GM21526 (cell line): ENCODE results near the gene EHD1.
"Not testable (repeated sequence)": the region's sequence is repeated elsewhere in the genome, so short reads cannot be mapped to it uniquely, and the experiment has no call there.

Experiments used
- ATAC-seq: cut with Tn5 transposase; IDR thresholded peaks from one replicate; pipeline ENCODE4 v1.9.1; 2021; ENCODE audit warnings: moderate library complexity; ENCODE audit not compliant: unreplicated experiment, low FRiP score

EHD1 gene

DNA sequence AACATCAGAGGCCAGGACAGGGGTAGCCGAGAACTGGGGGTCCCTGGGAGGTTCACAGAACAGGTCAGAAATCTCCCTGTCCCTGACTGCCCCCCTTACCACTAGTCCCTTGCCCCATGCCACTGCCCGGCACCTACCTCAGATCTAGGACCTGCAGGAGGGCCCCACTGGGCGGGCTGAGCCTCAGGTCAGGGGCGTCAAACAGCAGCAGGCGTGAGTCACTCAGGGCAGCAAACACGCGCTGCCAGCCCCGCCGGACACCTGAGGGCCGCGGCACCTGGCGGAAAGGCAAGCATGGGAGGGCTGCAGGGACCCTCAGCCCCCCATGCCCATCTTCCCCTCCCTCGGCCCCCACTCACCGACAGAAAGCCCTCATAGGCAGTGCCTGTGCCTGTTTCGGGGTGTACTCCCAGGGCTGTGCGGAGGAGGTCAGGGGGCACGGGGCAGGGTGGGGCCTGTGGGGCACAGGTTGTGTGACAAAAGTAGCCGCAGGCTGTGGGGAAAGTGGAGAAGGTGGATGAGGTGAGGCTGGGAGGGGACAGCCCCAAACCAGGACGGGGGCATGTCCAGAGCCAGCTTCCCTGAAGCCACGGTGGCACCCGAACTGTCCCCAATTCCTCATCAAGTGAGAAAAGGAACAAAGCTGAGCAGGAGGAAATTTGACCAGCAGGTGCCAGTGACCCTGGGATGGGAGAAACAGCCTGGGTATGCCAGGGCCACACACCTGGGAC lies 45.8 kb downstream of the EHD1 start:
- no peak for ATAC-seq

DNA sequence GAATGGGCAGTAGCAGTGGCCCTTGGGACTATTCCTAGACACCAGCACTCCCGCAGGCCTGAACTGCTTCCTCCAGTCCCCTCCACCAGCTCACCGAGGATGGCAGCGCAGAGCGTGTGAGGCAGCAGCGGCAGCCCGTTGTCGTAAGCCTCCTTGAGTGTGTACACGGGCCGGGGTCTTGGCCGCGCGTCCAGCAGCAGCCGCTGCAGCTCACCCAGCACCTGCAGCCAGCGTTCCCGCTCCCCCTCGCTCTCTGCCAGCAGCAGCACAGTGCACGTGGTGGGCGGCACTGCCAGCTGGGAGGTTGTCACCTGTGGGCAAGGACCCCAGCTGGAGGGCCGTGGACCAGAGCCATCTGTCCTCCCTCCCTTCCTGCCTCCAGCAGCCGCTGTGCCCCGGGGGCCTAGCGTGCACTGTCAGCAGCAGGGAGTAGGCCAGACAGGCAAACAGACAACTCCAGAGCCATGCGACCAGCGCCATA lies 47.0 kb downstream of the EHD1 start:
- no peak for ATAC-seq

DNA sequence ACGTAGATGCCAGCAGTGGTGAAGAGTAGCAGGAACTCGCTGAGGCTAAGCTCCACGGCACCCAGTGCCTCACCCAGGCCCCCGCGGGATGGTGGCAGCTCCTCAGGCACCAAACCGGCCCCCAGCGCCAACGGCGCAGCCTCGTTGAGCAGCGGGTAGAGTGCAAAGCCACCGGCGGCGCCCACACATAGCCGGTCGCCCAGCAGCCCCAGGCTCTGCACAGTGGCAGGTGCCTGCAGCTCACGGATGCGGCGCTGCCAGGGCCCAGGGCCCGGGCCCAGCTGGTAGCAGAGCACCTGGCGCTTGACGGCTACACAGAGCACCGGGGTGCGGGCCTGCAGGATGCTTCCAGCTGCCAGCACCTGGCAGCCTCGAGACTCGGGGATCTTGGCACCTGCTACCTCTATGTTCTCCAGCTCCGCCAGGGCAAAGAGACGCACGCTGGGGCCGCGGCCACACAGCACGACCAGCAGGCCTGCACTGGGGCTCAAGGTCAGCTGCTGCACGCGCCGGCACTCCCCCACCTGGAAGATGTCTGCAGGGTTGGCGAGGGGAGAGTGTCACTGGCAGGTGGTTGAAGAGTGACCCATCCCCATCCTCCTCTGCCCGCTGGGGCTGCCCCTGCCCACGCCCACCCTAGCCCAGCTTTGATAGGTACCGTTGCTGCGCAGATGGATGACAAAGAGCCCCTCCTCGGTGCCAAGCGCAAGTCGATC lies 48.7 kb downstream of the EHD1 start:
- no peak for ATAC-seq

DNA sequence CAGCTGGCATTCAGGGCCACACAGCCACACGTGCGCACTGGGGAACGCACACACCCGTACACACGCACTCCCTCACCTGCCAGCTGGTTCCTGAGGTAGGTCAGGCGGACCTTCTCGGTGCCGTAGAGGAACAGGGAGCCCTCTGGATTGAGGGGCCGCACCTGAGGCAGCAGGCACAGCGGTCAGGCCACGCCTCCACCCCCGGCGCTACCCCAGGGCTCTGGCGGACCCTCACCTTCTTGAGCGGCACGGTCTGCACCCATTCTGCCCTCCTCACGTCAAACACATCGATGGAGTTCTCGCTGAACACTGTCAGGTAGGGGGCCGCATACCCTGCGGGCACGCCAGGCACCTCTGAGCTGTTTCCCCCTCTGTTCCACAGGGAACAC lies 51.0 kb downstream of the EHD1 start:
- ATAC-seq = no peak

DNA sequence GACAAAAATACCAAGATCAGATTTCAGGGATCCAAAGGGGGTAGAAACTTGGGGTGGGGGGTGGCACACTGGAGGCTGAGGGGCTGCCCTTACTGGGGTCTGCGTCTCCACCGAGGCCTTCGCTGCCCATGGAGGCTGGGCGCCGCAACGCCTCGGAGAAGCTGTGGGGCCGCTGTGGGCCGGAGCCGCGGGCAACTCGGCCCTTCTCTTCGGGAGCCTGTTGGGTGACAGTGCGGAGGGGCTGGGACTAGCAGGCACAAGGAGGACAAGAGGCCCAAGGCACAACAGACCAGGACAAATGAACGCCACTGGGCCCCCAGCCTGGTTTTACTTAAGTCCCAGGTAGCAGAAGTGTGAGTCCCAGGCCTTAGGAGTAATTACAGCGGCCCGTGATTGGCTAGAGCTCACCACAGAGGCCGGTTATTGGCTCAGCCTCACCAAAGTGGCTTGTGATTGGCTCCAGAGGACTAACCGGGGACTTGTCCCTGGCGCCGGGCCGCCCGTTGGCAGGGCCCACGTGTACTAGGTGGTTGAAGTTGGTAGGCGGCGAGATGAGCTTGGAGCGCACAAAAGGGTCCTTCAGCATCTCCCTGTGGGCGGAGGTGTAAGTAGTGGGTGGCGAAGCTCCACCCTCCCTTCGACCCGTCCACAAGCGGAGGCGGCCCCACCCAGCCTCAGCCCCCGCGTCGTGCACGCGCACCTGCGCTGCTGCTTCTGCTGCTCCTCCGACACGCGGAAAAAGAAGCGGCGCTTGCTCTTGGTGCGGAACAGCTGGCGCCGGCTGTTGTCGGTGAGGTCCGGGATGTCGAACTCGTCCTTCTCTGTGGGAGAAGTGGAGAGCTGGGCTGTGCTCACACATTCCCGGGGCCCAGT lies 51.6 kb downstream of the EHD1 start:
- ATAC-seq = no peak

DNA sequence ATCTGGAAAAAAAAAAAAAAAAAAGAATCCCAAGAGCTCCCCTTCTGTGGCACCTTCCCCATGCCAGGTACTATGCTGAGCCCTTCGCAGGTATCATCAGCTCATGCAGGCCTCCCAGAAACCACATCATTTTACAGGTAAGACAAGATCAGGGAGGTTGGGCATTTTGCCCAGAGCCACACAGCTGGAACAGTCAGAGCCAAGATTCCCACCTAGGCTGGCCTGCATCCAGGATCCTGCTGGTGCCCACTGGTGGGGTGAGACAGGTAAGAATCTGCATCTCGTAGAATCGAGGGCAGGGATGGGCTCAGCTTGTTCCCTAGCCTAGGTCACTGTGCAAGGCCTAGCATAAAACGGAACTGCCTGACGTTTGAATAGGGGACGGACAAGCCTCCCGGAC lies 52.4 kb downstream of the EHD1 start:
- no peak for ATAC-seq

DNA sequence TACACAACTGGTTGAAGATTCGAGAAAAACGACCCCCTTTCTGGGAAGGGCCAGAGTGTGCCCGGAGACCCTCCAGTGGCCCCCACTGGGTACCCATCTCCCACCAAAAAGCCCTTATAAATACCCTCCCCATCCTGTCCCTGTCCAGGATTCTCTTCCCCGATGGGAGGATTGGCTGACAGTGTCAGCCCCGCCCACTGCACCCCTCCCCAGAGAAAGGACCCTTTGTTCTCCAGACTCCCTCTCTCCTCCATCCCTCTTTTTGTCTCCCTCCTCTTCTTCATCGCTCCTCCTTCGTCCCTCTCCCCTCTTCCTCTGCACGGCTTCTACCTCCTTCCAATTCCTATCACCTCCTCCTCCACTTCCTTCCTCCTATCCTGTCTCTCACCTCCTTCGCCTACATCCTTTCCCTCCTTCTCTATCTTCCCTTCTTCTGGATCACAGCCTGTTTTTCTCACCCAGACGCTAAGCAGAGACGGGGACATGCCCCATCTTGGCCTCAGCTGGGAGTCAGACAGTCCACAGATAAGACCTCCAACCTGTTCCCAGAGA lies 54.8 kb downstream of the EHD1 start:
- ATAC-seq = no peak

DNA sequence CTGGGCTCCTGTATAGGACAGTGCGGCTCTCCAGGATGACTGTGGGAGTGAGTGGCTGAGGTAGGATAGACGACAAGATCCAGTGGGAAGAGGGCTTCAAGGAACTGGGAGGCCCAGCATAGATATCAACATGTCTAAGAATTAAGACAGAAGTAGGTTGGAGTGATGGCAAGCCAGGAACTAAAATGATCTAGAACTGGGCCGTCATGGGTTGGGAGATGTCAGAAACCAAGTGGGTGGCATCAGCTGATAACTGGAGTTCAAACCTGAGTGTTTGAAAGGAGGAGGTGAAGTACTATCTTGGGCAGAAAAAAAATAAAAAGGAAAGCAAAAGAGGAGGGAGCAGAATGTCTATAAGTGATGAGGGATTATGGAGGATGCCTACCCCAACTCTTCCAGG lies 60.9 kb downstream of the EHD1 start:
- ATAC-seq = no peak

DNA sequence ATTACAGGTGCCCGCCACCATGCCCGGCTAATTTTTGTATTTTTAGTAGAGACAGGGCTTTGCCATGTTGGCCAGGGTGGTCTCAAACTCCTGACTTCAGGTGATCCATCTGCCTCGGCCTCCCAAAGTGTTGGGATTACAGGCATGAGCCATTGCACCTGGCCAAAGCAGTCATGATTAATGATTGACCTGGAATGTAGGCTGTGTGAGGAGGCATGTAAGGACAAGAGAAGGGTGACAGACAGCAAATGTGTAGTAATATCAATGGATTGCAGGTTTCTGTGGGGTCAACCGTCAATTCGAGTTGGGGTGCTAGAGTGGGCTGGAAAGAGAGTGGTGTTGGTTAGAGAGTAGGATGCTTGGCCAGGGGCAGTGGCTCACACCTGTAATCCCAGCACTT lies 63.0 kb downstream of the EHD1 start:
- ATAC-seq = not testable (repeated sequence)

DNA sequence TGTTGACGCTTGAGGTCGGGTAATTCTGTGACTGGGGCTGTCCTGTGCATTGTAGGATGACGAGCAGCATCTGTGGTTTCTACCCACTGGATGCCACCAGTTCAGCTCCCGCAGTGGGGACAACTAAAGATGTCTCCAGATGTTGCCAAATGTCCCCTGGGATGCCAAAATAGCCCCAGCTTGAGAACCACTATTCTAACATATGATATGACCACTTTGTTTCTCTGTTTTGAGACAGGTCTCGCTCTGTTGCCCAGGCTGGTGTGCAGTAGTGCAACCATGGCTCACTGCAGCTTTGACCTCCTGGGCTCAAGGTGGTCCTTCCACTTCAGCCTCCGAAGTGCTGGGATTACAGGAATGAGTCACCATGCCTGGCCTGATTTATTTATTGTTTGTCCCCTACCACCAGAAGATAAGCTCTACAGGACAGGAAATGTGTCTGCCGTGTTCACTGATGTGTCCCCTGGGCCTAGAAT lies 63.7 kb downstream of the EHD1 start:
- no peak for ATAC-seq

DNA sequence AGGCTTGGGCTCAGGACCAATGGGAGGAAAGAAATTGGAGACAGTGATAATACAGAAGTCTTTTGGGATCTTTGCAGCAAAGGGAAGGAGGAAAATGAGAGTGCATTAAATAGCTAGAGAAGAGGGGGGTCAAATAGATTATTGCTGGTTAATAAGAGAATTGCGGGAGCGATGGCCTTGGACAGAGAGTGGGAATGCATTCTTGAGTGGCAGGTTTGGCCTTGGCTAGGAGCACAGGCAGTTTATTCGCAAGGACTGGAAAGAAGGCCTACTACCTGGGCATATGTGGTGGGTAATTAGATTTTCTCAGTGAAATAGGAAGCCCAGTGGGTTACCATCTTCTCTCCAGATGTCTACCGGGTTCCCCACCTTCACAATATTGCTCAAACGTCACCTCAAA lies 64.6 kb downstream of the EHD1 start:
- ATAC-seq = no peak

DNA sequence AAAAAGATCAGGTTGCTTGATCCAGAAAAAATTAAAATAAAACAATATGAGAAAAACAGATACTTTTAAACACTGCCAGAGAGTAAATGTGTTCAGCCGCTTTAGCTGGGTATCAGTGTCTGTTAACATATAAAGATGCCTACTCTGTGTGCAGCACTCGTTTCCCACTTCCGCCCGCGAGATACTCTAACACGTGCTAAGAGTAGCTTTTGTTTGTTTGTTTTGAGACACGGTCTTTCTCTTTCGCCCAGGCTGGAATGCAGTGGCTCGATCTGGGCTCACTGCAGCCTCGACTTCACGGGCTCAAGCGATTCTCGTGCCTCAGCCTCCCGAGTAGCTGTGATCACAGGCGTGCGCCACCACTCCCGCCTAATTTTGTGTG lies 67.5 kb downstream of the EHD1 start:
- ATAC-seq = no peak

DNA sequence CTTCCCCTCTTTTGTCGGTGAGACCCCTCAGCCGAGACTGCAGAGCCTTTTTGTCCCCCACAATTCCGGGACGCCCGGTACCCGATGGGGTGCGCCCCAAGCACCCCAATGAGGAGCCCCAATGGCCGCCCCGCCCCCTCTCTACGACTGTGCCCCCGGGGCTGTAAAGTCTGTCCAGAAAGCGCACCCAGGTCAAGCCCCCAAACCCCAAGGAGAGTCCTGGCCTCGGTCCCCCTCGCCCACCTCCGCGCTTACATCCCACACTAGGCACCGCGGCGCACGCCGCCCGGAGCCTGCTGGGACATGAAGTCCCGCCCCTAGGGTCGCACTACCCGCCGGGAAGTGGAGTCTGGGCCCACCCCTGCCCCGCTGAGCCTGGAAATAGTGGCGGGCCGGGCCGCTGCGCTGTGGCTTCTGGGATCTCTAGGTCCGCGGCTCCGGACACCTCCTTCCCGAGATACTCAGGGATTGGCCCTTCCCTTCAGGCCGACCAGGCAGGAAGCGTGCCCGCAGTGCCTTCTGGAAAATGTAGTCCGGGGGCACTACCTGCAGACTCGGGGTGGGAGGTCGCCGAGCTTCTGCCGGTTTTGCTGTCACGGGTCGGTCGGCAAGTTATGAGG lies 68.0 kb downstream of the EHD1 start, which contains the start of gene MEN1:
Gene MEN1 (minus strand): TSS at position 281 of the 620 bp plus-strand sequence. CDS start 442 bp downstream, outside the sequence.
- peak; percentile 64 for ATAC-seq

DNA sequence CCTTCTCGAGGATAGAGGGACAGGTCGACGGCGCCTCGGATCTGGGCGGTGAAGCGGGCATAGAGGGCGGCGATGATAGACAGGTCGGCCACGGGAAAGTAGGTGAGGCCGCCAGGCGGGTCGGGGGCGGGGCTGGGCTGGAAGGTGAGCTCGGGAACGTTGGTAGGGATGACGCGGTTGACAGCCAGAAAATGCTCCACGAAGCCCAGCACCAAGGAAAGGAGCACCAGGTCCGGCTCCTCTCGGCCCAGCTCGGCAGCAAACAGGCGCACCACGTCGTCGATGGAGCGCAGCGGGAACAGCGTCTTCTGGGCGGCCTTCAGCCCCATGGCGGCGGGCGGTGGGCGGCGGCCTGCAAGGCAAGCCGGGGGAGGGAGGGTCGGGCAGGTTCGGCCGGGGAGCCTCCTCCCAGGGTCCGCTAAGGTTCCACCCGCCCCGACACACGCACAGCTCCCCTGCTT lies 68.6 kb downstream of the EHD1 start:
- ATAC-seq = no peak

DNA sequence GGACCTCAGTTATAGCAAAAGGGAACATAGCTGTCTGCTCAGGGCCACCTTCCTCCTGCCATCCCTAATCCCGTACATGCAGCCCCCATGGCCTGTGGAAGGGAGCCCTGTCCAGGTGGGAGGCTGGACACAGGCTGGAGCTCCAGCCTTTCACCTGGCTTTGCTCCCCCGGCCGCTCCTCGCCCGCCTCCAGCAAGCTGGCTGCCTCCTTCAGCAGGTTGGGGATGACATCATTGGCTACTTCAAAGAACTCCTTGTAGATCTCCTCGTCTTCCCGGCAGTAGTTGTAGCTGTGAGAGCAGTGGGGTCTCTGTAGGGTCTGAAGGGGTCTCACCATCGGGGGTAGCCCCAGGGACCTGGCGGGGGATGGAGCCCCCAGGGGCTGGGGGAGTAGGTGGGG lies 72.9 kb downstream of the EHD1 start:
- ATAC-seq = no peak

DNA sequence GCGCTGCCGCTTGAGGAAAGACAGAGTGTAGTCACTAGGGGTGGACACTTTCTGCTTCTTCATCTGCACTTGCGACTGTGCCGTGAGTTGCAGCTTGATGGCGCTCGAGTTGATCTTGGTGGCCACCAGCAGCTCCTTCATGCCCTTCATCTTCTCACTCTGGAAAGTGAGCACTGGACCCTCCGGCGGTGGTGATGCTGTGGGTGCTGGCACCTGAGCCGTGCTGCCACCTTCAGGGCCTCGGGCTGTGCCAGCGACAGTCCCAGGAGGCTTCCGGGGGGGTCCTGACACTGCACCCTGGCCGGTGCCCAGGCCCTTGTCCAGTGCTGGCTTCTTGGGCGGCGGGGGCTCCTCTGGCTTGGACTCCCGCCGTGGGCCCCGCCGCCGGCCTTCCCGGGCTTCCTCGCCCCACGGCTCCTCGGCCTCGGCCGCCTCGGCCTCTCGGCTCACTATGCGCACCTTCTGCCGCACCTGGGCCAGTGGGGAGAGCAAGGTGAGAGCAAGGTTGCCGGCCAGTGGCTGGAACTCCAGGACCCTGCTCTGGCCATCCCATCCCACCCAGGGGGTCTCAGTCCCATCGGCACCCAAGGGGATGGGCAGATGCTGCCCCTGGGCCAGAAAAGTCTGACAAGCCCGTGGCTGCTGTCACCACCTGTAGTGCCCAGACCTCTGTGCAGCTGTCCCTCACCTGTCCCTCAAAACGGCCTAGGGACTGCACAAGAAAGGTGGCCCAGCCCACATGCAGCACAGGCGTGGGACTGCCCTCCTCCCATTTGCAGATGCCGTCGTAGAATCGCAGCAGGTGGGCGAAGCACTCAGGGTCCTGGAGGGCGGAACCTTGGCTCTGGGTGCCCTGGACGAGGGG lies 73.8 kb downstream of the EHD1 start:
- no peak for ATAC-seq

DNA sequence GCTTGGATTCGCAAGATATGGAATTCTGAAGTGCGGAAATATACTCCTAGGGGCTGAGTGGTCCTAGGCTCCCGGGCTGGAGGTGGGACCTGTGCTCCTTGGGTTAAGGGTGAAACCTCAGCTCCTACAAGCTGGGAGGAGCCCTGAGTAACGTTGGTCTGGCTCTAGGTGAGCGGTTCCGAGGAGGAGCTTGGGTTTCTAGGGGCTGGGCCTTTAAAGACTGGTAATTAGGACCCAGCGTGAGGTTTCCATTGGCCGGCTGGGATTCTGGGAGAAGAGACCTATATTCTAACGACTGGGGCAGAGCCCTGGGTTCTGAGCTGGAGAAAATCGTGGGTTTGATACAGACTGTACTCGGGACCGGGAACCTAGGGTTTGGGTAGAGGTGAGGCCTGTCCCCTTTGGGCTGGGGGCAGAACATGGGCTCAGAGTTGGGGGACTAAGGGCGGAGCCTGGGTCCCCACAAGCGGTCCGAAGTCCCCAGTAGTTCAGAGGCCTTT lies 74.5 kb downstream of the EHD1 start:
- ATAC-seq = no peak

DNA sequence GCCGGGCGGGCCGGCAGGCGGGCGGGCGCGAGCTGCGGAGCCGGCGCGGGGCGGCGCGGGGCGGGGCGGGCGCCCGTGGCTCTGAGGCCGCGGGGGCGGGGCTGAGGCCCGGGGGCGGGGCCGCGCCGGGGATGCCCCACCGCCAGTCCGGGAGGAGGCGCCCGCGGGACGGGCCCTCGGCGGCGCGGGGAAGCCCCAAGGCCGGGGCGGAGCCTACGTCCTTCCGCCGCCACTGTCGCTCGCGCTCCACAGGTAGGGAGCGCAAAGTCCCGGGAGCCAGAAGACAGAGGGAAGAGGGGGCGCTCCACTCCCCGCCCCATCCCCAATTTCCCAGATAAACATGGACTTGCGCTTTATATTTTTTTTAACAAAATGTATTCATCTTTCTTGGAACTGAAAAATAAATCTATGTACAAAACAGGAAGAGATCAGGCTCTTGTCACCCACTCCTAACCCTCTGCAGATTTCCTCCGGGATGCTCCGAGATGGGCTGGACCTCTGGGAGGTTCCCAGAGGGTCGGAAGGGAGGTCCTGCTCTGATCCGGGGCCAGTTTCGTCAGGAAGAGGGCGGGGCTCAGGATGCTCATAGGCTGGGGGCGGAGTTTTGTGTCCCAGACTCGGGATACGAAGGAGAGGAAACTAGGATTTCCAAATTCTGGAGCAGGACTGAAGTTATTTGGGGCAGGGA lies 75.1 kb downstream of the EHD1 start, which contains the start of gene MAP4K2:
Gene MAP4K2 (minus strand): TSS at position 57 of the 688 bp plus-strand sequence. CDS start 65 bp downstream, outside the sequence.
- ATAC-seq = peak; percentile 48
